OCI-LY7 (cell line): ENCODE data around the gene PRCP. TPM values are rescaled to one million over a fixed set of nuclear protein-coding genes. Genes with fewer than 3 reads are reported as not detected.
"Not testable (repeated sequence)": the region's sequence is repeated elsewhere in the genome, so short reads cannot be mapped to it uniquely, and the experiment has no call there.

Experiments used
- BruUV-seq: library from RNA; stranded (reverse); fragments of 400-500 nt; replicated peaks from 2 replicates; lab custom pipeline; 2021; lab: Mats Ljungman, UMichigan
- CTCF ChIA-PET: fragments of 300-600 bp; sonication (Branson Sonifier 250); formaldehyde crosslinking; loops from one replicate; lab custom pipeline; 2022; ENCODE audit warnings: antibody characterized with exemption; ENCODE audit not compliant: unreplicated experiment; lab: Charles Lee
- POLR2A ChIA-PET: fragments of 300-600 bp; sonication (Branson Sonifier 250); formaldehyde crosslinking; loops from one replicate; lab custom pipeline; 2022; ENCODE audit warnings: antibody characterized with exemption; lab: Charles Lee
- DNase-seq: peaks from one replicate; pipeline ENCODE4 v3.0.0-alpha.2; 2015; ENCODE audit warnings: low spot score
- H2AFZ ChIP-seq: fragments of 200-600 bp; sonication (generic), shearing (Covaris generic); 2 replicates; pipeline ENCODE4 v1.6.1; 2014; ENCODE audit warnings: mild to moderate bottlenecking, antibody characterized with exemption, low read length, moderate library complexity
- H3K27ac ChIP-seq: fragments of 200-600 bp; sonication (generic); 2 replicates; pipeline ENCODE4 v1.5.1; 2014; ENCODE audit warnings: mixed run types, low read depth, mild to moderate bottlenecking, moderate library complexity, low read length, inconsistent platforms; ENCODE audit not compliant: poor library complexity, severe bottlenecking
- H3K36me3 ChIP-seq: fragments of 200-600 bp; sonication (generic); 2 replicates; pipeline ENCODE4 v1.6.1; 2014; ENCODE audit warnings: mild to moderate bottlenecking, antibody characterized with exemption, low read length, moderate library complexity, mixed read lengths; ENCODE audit not compliant: insufficient read depth
- H3K4me1 ChIP-seq: fragments of 200-600 bp; sonication (generic); 2 replicates; pipeline ENCODE4 v1.5.1; 2014; ENCODE audit warnings: mild to moderate bottlenecking, low read length; ENCODE audit not compliant: insufficient read depth, poor library complexity, severe bottlenecking
- H3K4me2 ChIP-seq: fragments of 200-600 bp; sonication (generic); 2 replicates; pipeline ENCODE4 v1.6.1; 2014; ENCODE audit warnings: mild to moderate bottlenecking, low read length
- H3K4me3 ChIP-seq: fragments of 200-600 bp; sonication (generic); 2 replicates; pipeline ENCODE4 v1.5.1; 2014; ENCODE audit warnings: mild to moderate bottlenecking, low read depth, low read length; ENCODE audit not compliant: poor library complexity, severe bottlenecking
- H3K79me2 ChIP-seq: fragments of 200-600 bp; sonication (generic); 2 replicates; pipeline ENCODE4 v1.6.1; 2016; ENCODE audit warnings: low read depth, mild to moderate bottlenecking, low read length, moderate library complexity, mixed read lengths; ENCODE audit not compliant: insufficient read depth
- H3K9me2 ChIP-seq: fragments of 200-600 bp; sonication (generic); 2 replicates; pipeline ENCODE4 v1.6.1; 2016; ENCODE audit warnings: mild to moderate bottlenecking, low read length, mixed read lengths; ENCODE audit not compliant: insufficient read depth
- H3K9me3 ChIP-seq: fragments of 200-600 bp; sonication (generic); 2 replicates; pipeline ENCODE4 v1.6.1; 2014; ENCODE audit warnings: mild to moderate bottlenecking, mixed run types, low read length, mixed read lengths
- H4K20me1 ChIP-seq: fragments of 200-600 bp; sonication (generic); 2 replicates; pipeline ENCODE4 v1.6.1; 2014; ENCODE audit warnings: mild to moderate bottlenecking, antibody characterized with exemption, low read length, moderate library complexity, mixed read lengths; ENCODE audit not compliant: insufficient read depth
- EZH2phosphoT487 ChIP-seq: fragments of 200-600 bp; sonication (generic); IDR thresholded peaks from 2 replicates; pipeline ENCODE4 v1.6.1; 2018; ENCODE audit warnings: low read depth, borderline replicate concordance, mild to moderate bottlenecking, mixed run types, antibody characterized with exemption, low read length, moderate library complexity, mixed read lengths
- intact Hi-C: fragments of 100-400 bp; cut with micrococcal nuclease; formaldehyde crosslinking; loops from one replicate; pipeline ENCODE4 v1.10.0; 2022; ENCODE audit not compliant: unreplicated experiment
- total RNA-seq, 2 experiments: library from RNA; depleted of rRNA in 1 of 2; stranded (reverse); fragments of >200 nt in 1 of 2; shearing (Covaris generic) in 1 of 2; gene quantifications; 2 replicates each; pipeline ENCODE4 v1.2.3, GENCODE V29; 2014 to 2022
- TF ChIP-seq, protein P1 (sequence below): fragments of 200-600 bp; sonication (generic); conservative IDR thresholded peaks from 2 replicates; pipeline ENCODE4 v1.5.1; 2014; ENCODE audit warnings: mild to moderate bottlenecking, antibody characterized with exemption, low read length, moderate library complexity, mixed read lengths

PRCP gene
- total RNA-seq, 2 experiments from 2014 or later = 6.5 to 18.3 TPM

- H3K79me2 ChIP-seq = no peaks in the 10 kb centered on the region
- H4K20me1 ChIP-seq = no peaks in the 10 kb centered on the region
- TF ChIP-seq, protein P1, sequence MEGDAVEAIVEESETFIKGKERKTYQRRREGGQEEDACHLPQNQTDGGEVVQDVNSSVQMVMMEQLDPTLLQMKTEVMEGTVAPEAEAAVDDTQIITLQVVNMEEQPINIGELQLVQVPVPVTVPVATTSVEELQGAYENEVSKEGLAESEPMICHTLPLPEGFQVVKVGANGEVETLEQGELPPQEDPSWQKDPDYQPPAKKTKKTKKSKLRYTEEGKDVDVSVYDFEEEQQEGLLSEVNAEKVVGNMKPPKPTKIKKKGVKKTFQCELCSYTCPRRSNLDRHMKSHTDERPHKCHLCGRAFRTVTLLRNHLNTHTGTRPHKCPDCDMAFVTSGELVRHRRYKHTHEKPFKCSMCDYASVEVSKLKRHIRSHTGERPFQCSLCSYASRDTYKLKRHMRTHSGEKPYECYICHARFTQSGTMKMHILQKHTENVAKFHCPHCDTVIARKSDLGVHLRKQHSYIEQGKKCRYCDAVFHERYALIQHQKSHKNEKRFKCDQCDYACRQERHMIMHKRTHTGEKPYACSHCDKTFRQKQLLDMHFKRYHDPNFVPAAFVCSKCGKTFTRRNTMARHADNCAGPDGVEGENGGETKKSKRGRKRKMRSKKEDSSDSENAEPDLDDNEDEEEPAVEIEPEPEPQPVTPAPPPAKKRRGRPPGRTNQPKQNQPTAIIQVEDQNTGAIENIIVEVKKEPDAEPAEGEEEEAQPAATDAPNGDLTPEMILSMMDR = no peak
- TF ChIP-seq EZH2phosphoT487 = no peak
- intact Hi-C loops = no loop called here
- no peak overlapping the region for H2AFZ ChIP-seq
- H3K9me2 ChIP-seq = no peaks in the 10 kb centered on the region
- ChIA-PET POLR2A (interaction anchor here (0.6 kb wide), 1 partner anchor 13 kb away, joined by 3 read pairs; no protein-coding TSS in a partner anchor), CTCF (no interaction called here)
- no peaks in the 10 kb centered on the region for H3K4me1 ChIP-seq
- BruUV-seq = no TSS peak
- H3K4me3 ChIP-seq = no peak overlapping the region
- no peak overlapping the region for H3K27ac ChIP-seq
- no peaks in the 10 kb centered on the region for H3K36me3 ChIP-seq
- no peak overlapping the region for H3K4me2 ChIP-seq
- no peak for DNase-seq
- H3K9me3 ChIP-seq = no peaks in the 10 kb centered on the region
Measured at GRCh38 chr11:82855616-82856015, 44.6 kb downstream of the PRCP start.

GRCh38 chr11:82854916-82855315, 45.3 kb downstream of the PRCP start:
- H3K36me3 ChIP-seq, H3K9me2 ChIP-seq, H3K4me2 ChIP-seq, H3K79me2 ChIP-seq, intact Hi-C loops, H3K4me1 ChIP-seq, POLR2A ChIA-PET, H4K20me1 ChIP-seq, DNase-seq, H3K4me3 ChIP-seq, H3K27ac ChIP-seq, BruUV-seq, CTCF ChIA-PET, H3K9me3 ChIP-seq, H2AFZ ChIP-seq: not testable (repeated sequence)

DNA sequence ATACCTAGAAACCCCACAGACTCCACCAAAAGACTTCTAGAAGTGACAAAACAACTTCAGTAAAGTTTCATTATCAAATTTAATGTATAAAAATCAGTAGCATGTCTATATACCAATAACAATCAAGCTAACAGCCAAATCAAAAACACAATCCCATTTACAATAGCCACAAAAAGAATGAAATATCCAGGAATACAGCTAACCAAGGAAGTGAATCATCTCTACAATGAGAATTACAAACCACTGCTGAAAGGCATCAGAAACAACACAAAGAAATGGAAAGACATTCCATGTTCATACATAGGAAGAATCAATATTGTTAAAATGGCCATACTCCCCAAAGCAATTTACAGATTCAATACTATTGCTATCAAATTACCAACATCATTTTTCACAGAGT, 46.0 kb downstream of the PRCP start:
- H2AFZ ChIP-seq = no peak overlapping the region
- CTCF ChIA-PET = no interaction called here
- H3K9me3 ChIP-seq = no peaks in the 10 kb centered on the region
- no peak overlapping the region for H3K27ac ChIP-seq
- no peak for DNase-seq
- H3K36me3 ChIP-seq = no peaks in the 10 kb centered on the region
- H3K79me2 ChIP-seq = no peaks in the 10 kb centered on the region
- POLR2A ChIA-PET = no interaction called here
- no peaks in the 10 kb centered on the region for H3K9me2 ChIP-seq
- intact Hi-C loops = no loop called here
- no TSS peak for BruUV-seq
- H3K4me3 ChIP-seq = no peak overlapping the region
- no peaks in the 10 kb centered on the region for H4K20me1 ChIP-seq
- TF ChIP-seq, protein P1 = no peak
- no peak for TF ChIP-seq EZH2phosphoT487
- H3K4me2 ChIP-seq = no peak overlapping the region
- H3K4me1 ChIP-seq = no peaks in the 10 kb centered on the region
